Motor neuron (in vitro differentiated cells): Measurements from ENCODE around the gene CDCA3. TPM values are rescaled to one million over a fixed set of nuclear protein-coding genes. Genes with fewer than 3 reads are reported as not detected.
"Not testable (repeated sequence)": the region's sequence is repeated elsewhere in the genome, so short reads cannot be mapped to it uniquely, and the experiment has no call there.

ENCODE experiments used
- ATAC-seq, 8 experiments: fragments of 200-7000 bp; cut with Tn5 transposase; replicated peaks in 6 of 8; 2 replicates each; pipeline ENCODE4 v1.8.0; 2021; ENCODE audit warnings: mild to moderate bottlenecking in 8 of 8, moderate library complexity in 8 of 8
- H3K27ac ChIP-seq, 2 donors: fragments of 250-450 bp; sonication (Bioruptor Pico); 2 replicates each; pipeline ENCODE4 v1.9.0; 2021; ENCODE audit warnings: antibody characterized with exemption in 2 of 2, mild to moderate bottlenecking in 2 of 2, moderate library complexity in 1 of 2
- H3K4me1 ChIP-seq, 2 donors: fragments of 250-450 bp; sonication (Bioruptor Pico); replicated peaks in 1 of 2; 2 replicates each; pipeline ENCODE4 v1.6.1; 2021; ENCODE audit warnings: antibody characterized with exemption in 2 of 2, mild to moderate bottlenecking in 2 of 2, moderate library complexity in 1 of 2
- H3K4me3 ChIP-seq, 5 donors: fragments of 250-450 bp; sonication (Bioruptor Pico); 2 replicates each; pipeline ENCODE4 v1.9.0; 2021; ENCODE audit warnings: antibody characterized with exemption in 5 of 5, mild to moderate bottlenecking in 5 of 5, moderate library complexity in 4 of 5
- WGBS, 10 experiments: fragments of 450-650 bp; shearing (Covaris generic); methylation state at CpG; one replicate each; pipeline ENCODE4 v1.0.0; 2022; 5-methylcytosine and 5-hydroxymethylcytosine counted together
- in situ Hi-C, 9 experiments: fragments of 400-800 bp; cut with MboI; loops; one replicate each; pipeline ENCODE4 v1.15.0; 2021; ENCODE audit warnings: low sequenced_read_pairs in 9 of 9, low pct_unique_long_range_greater_than_20kb in 2 of 9; ENCODE audit not compliant: unreplicated experiment in 9 of 9
- total RNA-seq, 8 experiments: library from RNA; unstranded; fragments of 300-600 nt; gene quantifications; 2 replicates each; pipeline versions ENCODE4 v1.2.3 to v1.2.4, GENCODE V29; 2022

CDCA3 gene
- total RNA-seq, 8 experiments from 2014 or later = 3.0 to 36.3 (median 6.2) TPM

GRCh38 chr12:6887460-6887859 lies 36.4 kb upstream of the CDCA3 start:
- H3K4me3 ChIP-seq = no peak overlapping the region
- no peak for ATAC-seq
- in situ Hi-C loops = no loop called here
- no peak overlapping the region for H3K27ac ChIP-seq
- H3K4me1 ChIP-seq = peaks cover 20 to 21% of the 10 kb centered on the region in 2 donors
- 77 to 100% (median 91%) methylated on average over 1 to 7 of the region's 8 CpGs for WGBS, 10 experiments

DNA sequence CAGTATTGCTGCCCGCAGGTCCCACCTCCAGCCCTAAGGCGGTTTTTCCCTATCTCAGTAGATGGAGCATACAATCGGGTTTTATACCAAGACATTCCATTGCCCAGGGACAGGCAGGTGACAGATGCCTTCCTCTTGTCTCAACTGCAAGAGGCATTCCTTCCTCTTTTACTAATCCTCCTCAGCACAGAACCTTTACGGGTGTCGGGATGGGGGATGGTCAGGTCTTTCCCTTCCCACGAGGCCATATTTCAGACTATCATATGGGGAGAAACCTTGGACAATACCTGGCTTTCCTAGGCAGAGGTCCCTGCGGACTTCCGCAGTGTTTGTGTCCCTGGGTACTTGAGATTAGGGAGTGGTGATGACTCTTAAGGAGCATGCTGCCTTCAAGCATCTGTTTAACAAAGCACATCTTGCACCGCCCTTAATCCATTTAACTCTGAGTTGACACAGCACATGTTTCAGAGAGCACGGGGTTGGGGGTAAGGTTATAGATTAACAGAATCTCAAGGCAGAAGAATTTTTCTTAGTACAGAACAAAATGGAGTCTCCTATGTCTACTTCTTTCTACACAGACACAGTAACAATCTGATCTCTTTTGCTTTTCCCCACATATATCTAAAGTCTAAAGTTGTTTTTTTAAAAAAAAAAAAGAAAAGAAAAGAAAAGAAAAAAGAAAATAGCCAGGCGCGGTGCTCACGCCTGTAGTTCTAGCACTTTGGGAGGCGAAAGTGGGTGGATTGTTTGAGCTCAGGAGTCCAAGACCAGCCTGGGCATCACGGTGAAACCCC lies 35.3 kb upstream of the CDCA3 start:
- 50 to 100% (median 76%) methylated on average over 1 to 3 of the region's 15 CpGs; no CpG with 5 or more reads in 6 of the 10 experiments for WGBS, 10 experiments
- ATAC-seq, in situ Hi-C loops, H3K4me3 ChIP-seq: not testable (repeated sequence)
- peaks cover 20 to 21% of the 10 kb centered on the region in 2 donors for H3K4me1 ChIP-seq
- peak overlapping the region; percentile 42 to 88 for H3K27ac ChIP-seq

DNA sequence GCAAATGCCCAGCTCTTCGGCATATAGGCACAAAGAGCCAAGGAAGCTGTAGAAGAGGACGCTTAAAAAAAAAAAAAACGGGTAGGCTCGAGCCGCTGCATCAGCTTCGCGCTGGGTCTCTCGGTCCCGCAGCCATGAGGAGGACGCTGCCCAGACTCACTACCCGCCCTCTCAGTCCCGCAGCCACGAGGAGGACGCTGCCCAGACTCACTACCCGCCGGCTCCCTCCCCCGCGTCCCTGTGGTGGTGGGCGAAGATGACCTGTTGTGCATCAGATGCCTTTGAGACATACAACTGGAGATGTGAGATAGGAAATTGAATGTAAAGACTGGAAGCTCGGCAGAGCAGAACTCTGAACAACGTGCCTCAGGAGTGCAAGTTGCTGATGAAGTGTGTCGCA lies 33.5 kb upstream of the CDCA3 start:
- Histone ChIP-seq H3K4me1 (peaks cover 14 to 16% of the 10 kb centered on the region in 2 donors), H3K4me3 (no peak overlapping the region), H3K27ac (no peak overlapping the region)
- 42 to 100% (median 72%) methylated on average over 1 to 19 of the region's 22 CpGs; no CpG with 5 or more reads in 1 of the 10 experiments for WGBS, 10 experiments
- ATAC-seq = peak in 1 of 8 experiments; percentile 11
- in situ Hi-C loops = no loop called here

DNA sequence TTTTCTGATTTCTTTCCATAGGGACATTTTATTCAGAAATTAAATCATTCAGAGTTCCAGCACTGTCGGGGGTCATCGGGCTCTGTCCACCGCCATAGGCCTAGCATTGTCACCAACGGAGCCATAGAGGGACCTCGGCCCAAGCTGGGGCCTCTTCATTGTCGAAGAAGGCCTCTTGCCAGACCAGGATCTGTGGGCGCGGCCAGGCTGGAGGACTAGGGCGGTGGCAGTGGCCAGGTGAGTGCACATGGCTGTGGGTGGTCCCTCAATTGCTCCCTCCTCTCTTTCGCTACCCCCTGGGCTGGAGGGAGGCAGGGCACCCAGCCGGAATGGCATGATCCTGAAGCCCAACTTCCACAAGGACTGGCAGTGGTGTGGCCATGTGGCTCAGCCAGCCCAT lies 32.6 kb upstream of the CDCA3 start:
- in situ Hi-C loops = no loop called here
- peaks cover 14 to 16% of the 10 kb centered on the region in 2 donors for H3K4me1 ChIP-seq
- no peak overlapping the region for H3K27ac ChIP-seq
- WGBS, 10 experiments = 80 to 100% (median 93%) methylated on average over 1 to 6 of the region's 11 CpGs; no CpG with 5 or more reads in 4 of the 10 experiments
- ATAC-seq = peak in 1 of 8 experiments; percentile 7
- no peak overlapping the region for H3K4me3 ChIP-seq

GRCh38 chr12:6883252-6883651 lies 32.2 kb upstream of the CDCA3 start:
- WGBS, 10 experiments = 86 to 100% (median 100%) methylated on average over 1 to 4 of the region's 5 CpGs; no CpG with 5 or more reads in 5 of the 10 experiments
- in situ Hi-C loops = no loop called here
- no peak overlapping the region for H3K4me3 ChIP-seq
- ATAC-seq = no peak
- peaks cover 14 to 16% of the 10 kb centered on the region in 2 donors for H3K4me1 ChIP-seq
- H3K27ac ChIP-seq = no peak overlapping the region

DNA sequence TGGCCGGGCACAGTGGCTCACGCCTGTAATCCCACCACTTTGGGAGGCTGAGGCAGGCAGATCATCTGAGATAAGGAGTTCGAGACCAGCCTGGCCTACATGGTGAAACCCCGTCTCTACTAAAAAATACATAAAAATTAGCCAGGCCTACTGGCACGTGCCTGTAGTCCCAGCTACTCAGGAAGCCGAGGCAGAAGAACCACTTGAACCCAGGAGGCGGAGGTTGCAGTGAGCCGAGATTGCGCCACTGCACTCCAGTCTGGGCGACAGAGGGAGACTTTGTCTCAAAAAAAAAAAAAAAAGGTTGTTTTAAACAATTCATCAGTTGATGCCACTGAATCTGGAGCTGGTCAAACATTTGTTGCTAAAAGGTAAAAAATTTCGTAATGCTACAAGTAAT lies 28.7 kb upstream of the CDCA3 start:
- H3K4me1 ChIP-seq, ATAC-seq, H3K4me3 ChIP-seq, in situ Hi-C loops: not testable (repeated sequence)
- H3K27ac ChIP-seq = peak overlapping the region in 1 of 2 donors; percentile 3
- WGBS, 10 experiments = 83 to 100% (median 97%) methylated on average over 1 to 9 of the region's 11 CpGs; no CpG with 5 or more reads in 2 of the 10 experiments

- ATAC-seq, in situ Hi-C loops: not testable (repeated sequence)
- Histone ChIP-seq H3K4me3 (peak overlapping the region; percentile 44 to 63 (median 53)), H3K27ac (peak overlapping the region in 1 of 2 donors; percentile 41), H3K4me1 (peaks cover 16 to 18% of the 10 kb centered on the region in 2 donors)
- WGBS, 10 experiments = 0 to 90% (median 55%) methylated on average over 2 to 7 of the region's 9 CpGs; no CpG with 5 or more reads in 2 of the 10 experiments
Measured at GRCh38 chr12:6874015-6874368, 22.9 kb upstream of the CDCA3 start.

DNA sequence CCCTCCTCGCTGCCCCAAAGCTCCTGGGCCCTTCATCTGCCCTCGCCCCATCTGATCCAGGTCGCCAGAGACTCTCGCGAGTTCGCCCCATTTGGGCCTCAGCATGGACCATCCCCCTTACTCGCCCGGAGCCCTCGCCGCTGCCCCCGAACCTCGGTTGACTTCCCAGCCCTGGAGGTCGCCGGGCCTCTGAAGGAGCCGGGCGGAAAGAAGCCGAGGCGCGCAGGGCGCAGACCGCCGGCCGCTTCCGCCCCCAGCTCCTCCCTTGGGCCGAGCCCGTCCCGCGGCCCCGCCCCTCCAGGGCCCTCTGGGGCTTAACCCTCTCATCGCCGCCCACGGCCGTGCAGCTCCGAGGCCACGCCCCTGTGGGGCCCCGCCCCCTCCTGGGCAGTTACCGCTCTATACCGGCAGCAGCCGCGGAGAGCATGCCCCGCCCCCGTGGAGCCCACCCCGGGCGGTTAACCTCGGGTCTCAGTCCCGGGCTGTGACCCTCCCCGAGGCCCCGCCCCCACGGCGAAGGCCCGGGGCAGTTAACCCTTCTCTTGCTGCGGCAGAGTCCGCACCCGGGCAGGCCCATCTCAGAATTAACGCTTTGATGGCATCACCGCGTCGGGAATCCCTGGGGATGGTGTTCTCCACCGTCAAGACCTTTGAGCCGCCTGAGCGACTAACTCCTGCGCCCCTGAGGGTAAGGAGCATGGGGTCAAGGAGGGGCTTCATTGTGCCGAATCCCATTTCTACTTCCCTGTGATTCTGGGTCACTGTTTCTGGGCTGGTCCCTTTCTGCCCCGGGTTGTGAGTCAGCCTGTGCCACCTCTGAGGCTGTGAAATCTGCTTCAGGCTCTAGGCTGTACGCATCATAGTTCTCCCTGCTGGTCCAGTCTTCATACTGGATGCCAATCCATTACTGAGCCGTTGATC lies 22.3 kb upstream of the CDCA3 start, which contains the start of gene SPSB2:
SPSB2 (minus strand) TSS at position 210 of the 921 bp plus-strand sequence. CDS start 402 bp downstream, outside the sequence.
- peak within 1 kb of the TSS; percentile 34 to 45 for H3K27ac ChIP-seq
- peak within 1 kb of the TSS; percentile 44 to 63 (median 53) for H3K4me3 ChIP-seq
- peak; percentile 67 to 84 (median 78) for ATAC-seq

DNA sequence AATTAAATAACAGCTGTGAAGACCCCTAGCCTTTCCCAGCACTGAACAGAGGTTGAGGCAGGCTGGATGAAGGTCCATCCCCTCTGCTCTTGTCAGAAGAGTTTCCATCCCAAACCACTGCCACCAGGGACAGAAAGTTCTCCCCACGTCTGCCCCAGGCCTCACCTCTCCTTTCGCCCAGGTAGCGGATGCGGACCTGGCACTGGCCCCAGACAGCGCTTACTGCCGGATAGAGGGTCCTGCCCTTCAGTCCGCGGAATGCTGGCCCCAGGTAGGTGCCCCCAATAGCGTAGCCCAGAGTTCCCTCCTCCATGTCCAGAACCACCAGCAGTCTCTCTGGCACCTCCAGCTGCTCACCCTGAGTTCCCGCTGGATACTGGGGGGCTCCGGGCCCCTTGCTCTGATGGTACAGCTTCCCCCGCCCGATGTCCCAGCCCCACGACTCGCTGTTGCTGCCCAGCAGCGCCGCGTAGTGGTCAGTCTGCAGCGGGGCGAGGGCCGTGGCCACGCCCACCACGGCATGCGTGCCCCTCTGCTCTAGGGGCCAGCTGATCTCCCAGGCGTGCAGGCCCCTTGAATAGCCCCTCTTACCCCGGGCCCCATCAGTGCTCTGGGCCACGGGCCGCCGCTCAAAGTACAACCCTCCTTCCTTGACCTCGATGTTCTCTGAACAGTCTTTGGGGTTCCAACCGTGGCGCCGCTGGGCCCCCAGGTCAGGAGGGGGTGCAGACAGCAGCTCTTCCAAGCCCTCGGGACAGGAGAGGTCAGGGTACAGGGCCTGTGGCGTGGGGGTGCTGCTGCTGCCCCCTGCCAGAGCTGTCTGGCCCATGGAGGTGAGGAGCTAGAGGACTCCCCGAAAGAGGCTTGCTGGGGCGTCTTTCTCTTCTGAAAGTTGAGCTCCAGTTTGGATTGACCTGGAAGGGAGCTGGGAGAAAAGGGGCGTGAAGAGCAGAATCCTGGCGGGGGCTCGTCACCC lies 21.3 kb upstream of the CDCA3 start:
- 0 to 46% (median 0%) methylated on average over 1 to 7 of the region's 40 CpGs; no CpG with 5 or more reads in 5 of the 10 experiments for WGBS, 10 experiments
- Histone ChIP-seq H3K4me1 (peaks cover 16 to 20% of the 10 kb centered on the region in 2 donors), H3K4me3 (peak overlapping the region; percentile 44 to 63 (median 53)), H3K27ac (peak overlapping the region in 1 of 2 donors; percentile 45)
- in situ Hi-C loops = no loop called here
- ATAC-seq = peak; percentile 10 to 44 (median 37)

More for the DNA sequence above, 22.3 kb upstream of the CDCA3 start, which contains the start of gene SPSB2:
- 0 to 23% (median 0%) methylated on average over 1 to 7 of the region's 66 CpGs; no CpG with 5 or more reads in 3 of the 10 experiments for WGBS, 10 experiments
- H3K4me1 ChIP-seq = peaks cover 16 to 20% of the 10 kb centered on the region in 2 donors
- in situ Hi-C loops = no loop called here

GRCh38 chr12:6871052-6871957 lies 20.2 kb upstream of the CDCA3 start:
- peak overlapping the region in 1 of 5 donors; percentile 63 for H3K4me3 ChIP-seq
- H3K4me1 ChIP-seq = peaks cover 23 to 27% of the 10 kb centered on the region in 2 donors
- H3K27ac ChIP-seq = no peak overlapping the region
- in situ Hi-C loops = no loop called here
- peak in 2 of 8 experiments; percentile 2 for ATAC-seq
- 43 to 100% (median 90%) methylated on average over 1 to 3 of the region's 12 CpGs; no CpG with 5 or more reads in 4 of the 10 experiments for WGBS, 10 experiments

DNA sequence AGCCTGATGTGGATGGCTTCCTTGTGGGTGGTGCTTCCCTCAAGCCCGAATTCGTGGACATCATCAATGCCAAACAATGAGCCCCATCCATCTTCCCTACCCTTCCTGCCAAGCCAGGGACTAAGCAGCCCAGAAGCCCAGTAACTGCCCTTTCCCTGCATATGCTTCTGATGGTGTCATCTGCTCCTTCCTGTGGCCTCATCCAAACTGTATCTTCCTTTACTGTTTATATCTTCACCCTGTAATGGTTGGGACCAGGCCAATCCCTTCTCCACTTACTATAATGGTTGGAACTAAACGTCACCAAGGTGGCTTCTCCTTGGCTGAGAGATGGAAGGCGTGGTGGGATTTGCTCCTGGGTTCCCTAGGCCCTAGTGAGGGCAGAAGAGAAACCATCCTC lies 19.2 kb upstream of the CDCA3 start:
- H3K27ac ChIP-seq, H3K4me3 ChIP-seq, in situ Hi-C loops, ATAC-seq: not testable (repeated sequence)
- 0 to 100% (median 100%) methylated on average over 1 of the region's 4 CpGs; no CpG with 5 or more reads in 7 of the 10 experiments for WGBS, 10 experiments
- H3K4me1 ChIP-seq = peaks cover 24 to 28% of the 10 kb centered on the region in 2 donors
